ENCODE data around the gene CACNG1.

Gene CACNG1

GRCh38 chr17:67051155-67051538 lies 6.8 kb downstream of the CACNG1 start:
- no peak for DNase-seq (ENCODE audit: low spot score)
- FAIRE-seq, result no peak

- DNase-seq (ENCODE audit: low spot score) (no peak), FAIRE-seq (no peak)
Measured at GRCh38 chr17:67051837-67052236, 7.5 kb downstream of the CACNG1 start.

- no peak for DNase-seq (ENCODE audit: low spot score)
Measured at GRCh38 chr17:67052720-67053437, 8.5 kb downstream of the CACNG1 start.

GRCh38 chr17:67053438-67054000 lies 9.2 kb downstream of the CACNG1 start:
- no peak for DNase-seq (ENCODE audit: low spot score)
- peak; percentile 5 for FAIRE-seq

More at GRCh38 chr17:67052720-67053437, 8.5 kb downstream of the CACNG1 start:
- FAIRE-seq, result no peak

GRCh38 chr17:67054011-67054591 lies 9.7 kb downstream of the CACNG1 start:
- no peak for FAIRE-seq
- no peak for DNase-seq (ENCODE audit: low spot score)

GRCh38 chr17:67054608-67055007 lies 10.3 kb downstream of the CACNG1 start:
- FAIRE-seq, result peak; percentile 96
- DNase-seq (ENCODE audit: low spot score), result no peak

- FAIRE-seq (no peak), DNase-seq (ENCODE audit: low spot score) (no peak)
Measured at GRCh38 chr17:67055041-67055443, 10.7 kb downstream of the CACNG1 start.

- FAIRE-seq, result no peak
- no peak for DNase-seq (ENCODE audit: low spot score)
Measured at GRCh38 chr17:67055811-67056745, 11.7 kb downstream of the CACNG1 start.

- DNase-seq (ENCODE audit: low spot score) (no peak), FAIRE-seq (no peak)
Measured at GRCh38 chr17:67056746-67057490, 12.6 kb downstream of the CACNG1 start.

- DNase-seq (ENCODE audit: low spot score), result no peak
- FAIRE-seq, result no peak
Measured at GRCh38 chr17:67058036-67058435, 13.7 kb downstream of the CACNG1 start.

- FAIRE-seq, result no peak
- DNase-seq (ENCODE audit: low spot score), result no peak
Measured at GRCh38 chr17:67059372-67059771, 15.0 kb downstream of the CACNG1 start.

- FAIRE-seq, result no peak
Measured at GRCh38 chr17:67063141-67063540, 18.8 kb downstream of the CACNG1 start.

GRCh38 chr17:67066717-67067116 lies 22.4 kb downstream of the CACNG1 start:
- DNase-seq (ENCODE audit: low spot score) (no peak), FAIRE-seq (no peak)

More at GRCh38 chr17:67063141-67063540, 18.8 kb downstream of the CACNG1 start:
- no peak for DNase-seq (ENCODE audit: low spot score)

GRCh38 chr17:67067571-67068482 lies 23.5 kb downstream of the CACNG1 start:
- no peak for FAIRE-seq
- DNase-seq (ENCODE audit: low spot score), result no peak

GRCh38 chr17:67068999-67069398 lies 24.6 kb downstream of the CACNG1 start:
- DNase-seq (ENCODE audit: low spot score), result no peak

GRCh38 chr17:67069603-67070136 lies 25.3 kb downstream of the CACNG1 start:
- FAIRE-seq (no peak), DNase-seq (ENCODE audit: low spot score) (no peak)

More at GRCh38 chr17:67068999-67069398, 24.6 kb downstream of the CACNG1 start:
- no peak for FAIRE-seq

- no peak for DNase-seq (ENCODE audit: low spot score)
- no peak for FAIRE-seq
Measured at GRCh38 chr17:67071595-67071994, 27.2 kb downstream of the CACNG1 start.

- DNase-seq (ENCODE audit: low spot score) (no peak), FAIRE-seq (no peak)
Measured at GRCh38 chr17:67072885-67073284, 28.5 kb downstream of the CACNG1 start.

- DNase-seq (ENCODE audit: low spot score), result no peak
- no peak for FAIRE-seq
Measured at GRCh38 chr17:67074781-67075180, 30.4 kb downstream of the CACNG1 start.

GRCh38 chr17:67076290-67076689 lies 31.9 kb downstream of the CACNG1 start:
- DNase-seq (ENCODE audit: low spot score), result no peak
- no peak for FAIRE-seq

Data from urothelium cell line (cell line).